Ishikawa (cell line): ENCODE results near the gene FAIM2.

Experiments used
- CEBPB ChIP-seq: IDR thresholded peaks from 2 replicates; pipeline ENCODE4 v1.6.1; 2012
- CREB1 ChIP-seq: IDR thresholded peaks from 2 replicates; pipeline ENCODE4 v1.6.1; 2012; ENCODE audit warnings: low read depth
- EGR1 ChIP-seq: IDR thresholded peaks from 2 replicates; pipeline ENCODE4 v1.6.1; 2012
- EP300 ChIP-seq: IDR thresholded peaks from 2 replicates; pipeline ENCODE4 v1.6.1; 2012; ENCODE audit warnings: borderline replicate concordance
- FOXM1 ChIP-seq: IDR thresholded peaks from 2 replicates; pipeline ENCODE4 v1.6.1; 2012; ENCODE audit warnings: low read depth, borderline replicate concordance
- MAX ChIP-seq: IDR thresholded peaks from 2 replicates; pipeline ENCODE4 v1.6.1; 2012
- NFIC ChIP-seq: IDR thresholded peaks from 2 replicates; pipeline ENCODE4 v1.6.1; 2012
- RAD21 ChIP-seq: IDR thresholded peaks from 2 replicates; pipeline ENCODE4 v1.6.1; 2012; ENCODE audit warnings: low read depth
- REST ChIP-seq: IDR thresholded peaks from 2 replicates; pipeline ENCODE4 v1.6.1; 2012; ENCODE audit warnings: low read depth, mild to moderate bottlenecking
- TAF1 ChIP-seq: IDR thresholded peaks from 2 replicates; pipeline ENCODE4 v1.6.1; 2012; ENCODE audit warnings: low read depth, mild to moderate bottlenecking
- TCF12 ChIP-seq: IDR thresholded peaks from 2 replicates; pipeline ENCODE4 v1.6.1; 2012; ENCODE audit warnings: low read depth
- TEAD4 ChIP-seq: IDR thresholded peaks from 2 replicates; pipeline ENCODE4 v1.6.1; 2012
- USF1 ChIP-seq: IDR thresholded peaks from 2 replicates; pipeline ENCODE4 v1.6.1; 2012
- YY1 ChIP-seq: IDR thresholded peaks from 2 replicates; pipeline ENCODE4 v1.6.1; 2012; ENCODE audit warnings: low read depth
- ZBTB7A ChIP-seq: IDR thresholded peaks from 2 replicates; pipeline ENCODE4 v1.6.1; 2012; ENCODE audit warnings: low read depth

The FAIM2 gene

GRCh38 chr12:49950273-49951251, 46.9 kb upstream of the FAIM2 start, which contains the start of gene AQP2:
TSS of gene AQP2 (plus strand) at chr12:49950737. CDS start at chr12:49950831, 94 bp downstream.
- TF ChIP-seq CEBPB (no peak), TCF12 (no peak), NFIC (no peak), YY1 (no peak), RAD21 (no peak), EP300 (no peak), ZBTB7A (no peak), TEAD4 (no peak), TAF1 (no peak), CREB1 (no peak), MAX (no peak), USF1 (no peak), EGR1 (no peak), REST (no peak), FOXM1 (no peak)

- TF ChIP-seq TAF1 (no peak), EGR1 (no peak), YY1 (no peak), EP300 (no peak), CEBPB (no peak), TEAD4 (no peak), REST (no peak), CREB1 (no peak), ZBTB7A (no peak), FOXM1 (no peak), TCF12 (no peak), RAD21 (no peak), MAX (no peak), USF1 (no peak), NFIC (no peak)
Observed at GRCh38 chr12:49949866-49950265, 46.2 kb upstream of the FAIM2 start.

- TF ChIP-seq FOXM1 (no peak), TCF12 (no peak), YY1 (no peak), EGR1 (no peak), NFIC (no peak), CEBPB (no peak), MAX (no peak), REST (no peak), USF1 (no peak), CREB1 (no peak), TEAD4 (no peak), EP300 (no peak), ZBTB7A (no peak), TAF1 (no peak), RAD21 (no peak)
Observed at GRCh38 chr12:49948866-49949845, 45.5 kb upstream of the FAIM2 start.
